ENCODE data around the gene CDKL5.

Gene CDKL5

DNA sequence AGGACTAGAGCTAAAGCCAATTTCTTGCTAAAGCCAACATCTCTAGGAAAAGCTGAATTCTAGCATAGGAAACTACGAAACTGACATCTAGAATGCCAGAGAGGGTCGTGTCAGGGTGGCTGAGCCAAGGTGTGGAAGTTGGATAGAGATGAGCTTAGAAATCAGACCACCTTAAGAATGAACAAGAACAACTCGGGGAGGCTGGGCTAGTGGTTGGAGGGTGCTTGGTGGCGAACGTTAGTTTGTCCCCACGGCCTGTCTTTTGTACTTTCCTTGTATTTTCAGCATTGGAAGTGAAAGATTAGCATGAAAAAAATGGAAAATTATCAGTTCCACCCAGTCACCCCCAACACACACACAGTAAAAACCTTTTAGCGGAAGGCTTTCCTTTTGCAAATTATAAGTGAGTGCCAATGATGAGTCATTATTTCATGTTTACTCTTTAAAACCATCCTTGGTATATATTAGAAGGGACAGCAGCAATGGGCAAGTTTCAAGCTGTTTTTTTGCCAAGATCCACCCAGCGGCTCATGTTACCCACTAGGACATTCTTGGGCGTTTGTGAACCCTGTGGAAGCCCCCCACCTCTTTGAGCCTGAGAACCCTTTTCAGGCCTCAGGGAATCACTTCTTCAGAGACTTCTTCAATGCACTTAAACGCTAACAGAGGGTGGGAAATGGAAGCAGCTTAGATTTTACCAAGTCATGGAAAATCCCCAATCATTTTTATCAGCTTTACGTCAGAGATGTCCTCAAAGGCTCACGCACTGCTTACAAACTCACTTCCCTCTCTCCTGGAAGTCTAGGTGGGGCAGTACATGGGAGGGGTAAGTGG is 277.2 kb downstream of the CDKL5 start:
- Histone ChIP-seq H3K9me3 (ENCODE audit: severe bottlenecking) (no peaks in the 10 kb centered on the region), H3K4me1 (ENCODE audit: insufficient read depth, poor library complexity, severe bottlenecking) (peaks cover 18% of the 10 kb centered on the region), H3K27ac (ENCODE audit: poor library complexity, severe bottlenecking) (peak overlapping the region; percentile 59), H3K36me3 (ENCODE audit: low read depth) (no peaks in the 10 kb centered on the region), H3K27me3 (ENCODE audit: insufficient read depth, poor library complexity, severe bottlenecking) (no peaks in the 10 kb centered on the region), H3K4me3 (ENCODE audit: severe bottlenecking) (no peak overlapping the region)
- ATAC-seq (ENCODE audit: low read depth) (peak; percentile 79), DNase-seq (ENCODE audit: low spot score) (no peak)
- TF ChIP-seq, protein P1, sequence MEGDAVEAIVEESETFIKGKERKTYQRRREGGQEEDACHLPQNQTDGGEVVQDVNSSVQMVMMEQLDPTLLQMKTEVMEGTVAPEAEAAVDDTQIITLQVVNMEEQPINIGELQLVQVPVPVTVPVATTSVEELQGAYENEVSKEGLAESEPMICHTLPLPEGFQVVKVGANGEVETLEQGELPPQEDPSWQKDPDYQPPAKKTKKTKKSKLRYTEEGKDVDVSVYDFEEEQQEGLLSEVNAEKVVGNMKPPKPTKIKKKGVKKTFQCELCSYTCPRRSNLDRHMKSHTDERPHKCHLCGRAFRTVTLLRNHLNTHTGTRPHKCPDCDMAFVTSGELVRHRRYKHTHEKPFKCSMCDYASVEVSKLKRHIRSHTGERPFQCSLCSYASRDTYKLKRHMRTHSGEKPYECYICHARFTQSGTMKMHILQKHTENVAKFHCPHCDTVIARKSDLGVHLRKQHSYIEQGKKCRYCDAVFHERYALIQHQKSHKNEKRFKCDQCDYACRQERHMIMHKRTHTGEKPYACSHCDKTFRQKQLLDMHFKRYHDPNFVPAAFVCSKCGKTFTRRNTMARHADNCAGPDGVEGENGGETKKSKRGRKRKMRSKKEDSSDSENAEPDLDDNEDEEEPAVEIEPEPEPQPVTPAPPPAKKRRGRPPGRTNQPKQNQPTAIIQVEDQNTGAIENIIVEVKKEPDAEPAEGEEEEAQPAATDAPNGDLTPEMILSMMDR (IDR thresholded peaks at IDR 0.05; ENCODE audit: poor library complexity, severe bottlenecking) = no peak
